Measurements from ENCODE around the gene MYO5C.

DNA sequence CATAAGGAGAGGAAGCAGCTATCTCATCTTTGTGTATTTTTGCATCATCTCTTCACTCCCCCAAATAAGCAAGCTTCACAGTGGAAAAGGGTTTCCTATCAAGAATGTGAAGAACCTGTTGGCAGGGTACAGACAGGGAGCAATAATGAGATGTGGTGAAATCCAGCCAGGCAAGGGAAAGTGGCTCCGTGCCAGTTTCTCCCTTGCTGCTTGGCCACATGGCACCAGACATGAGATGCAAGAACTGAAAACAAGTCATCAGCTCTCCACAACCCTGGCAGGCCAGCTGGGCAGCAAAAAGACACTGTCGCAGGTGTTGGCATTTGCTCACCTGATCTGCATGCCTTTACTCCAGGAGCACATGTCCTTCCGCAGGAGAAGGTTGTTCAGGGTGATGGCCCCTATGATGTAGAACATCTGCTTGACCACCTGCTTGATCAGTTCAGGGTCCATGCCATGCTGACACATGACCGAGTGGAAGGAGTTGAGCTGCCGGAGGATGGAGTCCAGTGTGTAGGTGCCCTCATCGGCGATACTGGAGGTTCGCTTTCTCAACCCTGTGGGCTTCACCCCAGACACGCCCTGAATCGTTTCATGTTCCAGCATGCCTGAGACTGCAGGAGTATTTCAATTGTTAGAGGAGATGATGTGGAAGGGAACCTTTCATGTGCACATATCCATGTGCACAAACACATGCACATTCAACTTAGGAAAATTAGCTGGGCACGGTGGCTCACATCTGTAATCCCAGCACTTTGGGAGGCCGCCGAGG is 23.3 kb upstream of the MYO5C start:
- TF ChIP-seq, protein P1, sequence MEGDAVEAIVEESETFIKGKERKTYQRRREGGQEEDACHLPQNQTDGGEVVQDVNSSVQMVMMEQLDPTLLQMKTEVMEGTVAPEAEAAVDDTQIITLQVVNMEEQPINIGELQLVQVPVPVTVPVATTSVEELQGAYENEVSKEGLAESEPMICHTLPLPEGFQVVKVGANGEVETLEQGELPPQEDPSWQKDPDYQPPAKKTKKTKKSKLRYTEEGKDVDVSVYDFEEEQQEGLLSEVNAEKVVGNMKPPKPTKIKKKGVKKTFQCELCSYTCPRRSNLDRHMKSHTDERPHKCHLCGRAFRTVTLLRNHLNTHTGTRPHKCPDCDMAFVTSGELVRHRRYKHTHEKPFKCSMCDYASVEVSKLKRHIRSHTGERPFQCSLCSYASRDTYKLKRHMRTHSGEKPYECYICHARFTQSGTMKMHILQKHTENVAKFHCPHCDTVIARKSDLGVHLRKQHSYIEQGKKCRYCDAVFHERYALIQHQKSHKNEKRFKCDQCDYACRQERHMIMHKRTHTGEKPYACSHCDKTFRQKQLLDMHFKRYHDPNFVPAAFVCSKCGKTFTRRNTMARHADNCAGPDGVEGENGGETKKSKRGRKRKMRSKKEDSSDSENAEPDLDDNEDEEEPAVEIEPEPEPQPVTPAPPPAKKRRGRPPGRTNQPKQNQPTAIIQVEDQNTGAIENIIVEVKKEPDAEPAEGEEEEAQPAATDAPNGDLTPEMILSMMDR (IDR thresholded peaks at IDR 0.05): no peak
- TF ChIP-seq POLR2A (IDR thresholded peaks at IDR 0.05): no peak

All from uterus (tissue), 2 donors.